HG03520 (cell line): ENCODE data around the gene DBF4.

Experiments used
- ATAC-seq: cut with Tn5 transposase; IDR thresholded peaks from one replicate; pipeline ENCODE4 v1.9.1; 2021; ENCODE audit warnings: mild to moderate bottlenecking, moderate library complexity; ENCODE audit not compliant: unreplicated experiment

DBF4 gene

DNA sequence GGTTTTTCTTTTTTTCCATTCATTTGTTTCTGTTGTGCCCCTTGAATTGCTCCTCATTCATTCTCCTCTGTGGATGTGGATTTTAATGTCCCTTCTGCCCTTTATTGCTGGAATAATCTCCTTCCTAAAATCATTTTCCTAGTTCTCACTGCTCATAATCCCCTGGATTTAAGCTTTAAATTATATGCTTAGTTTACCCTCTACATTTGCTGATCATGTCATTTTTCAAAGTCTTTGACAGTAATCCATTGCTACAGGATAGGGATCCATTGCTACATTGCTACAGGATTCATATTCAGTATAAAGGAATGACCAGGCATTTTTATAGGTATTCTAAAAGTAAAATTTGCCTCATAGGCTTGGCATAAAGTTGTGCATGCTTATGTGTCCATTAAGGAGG, 72.1 kb downstream of the DBF4 start:
- no peak for ATAC-seq
